OCI-LY7 (cell line): ENCODE data around the gene DENND2A.

Source experiments
- EZH2phosphoT487 ChIP-seq: fragments of 200-600 bp; sonication (generic); IDR thresholded peaks from 2 replicates; pipeline ENCODE4 v1.6.1; 2018; ENCODE audit warnings: low read depth, borderline replicate concordance, mild to moderate bottlenecking, mixed run types, antibody characterized with exemption, low read length, moderate library complexity, mixed read lengths
- TF ChIP-seq, protein P1 (sequence below): fragments of 200-600 bp; sonication (generic); conservative IDR thresholded peaks from 2 replicates; pipeline ENCODE4 v1.5.1; 2014; ENCODE audit warnings: mild to moderate bottlenecking, antibody characterized with exemption, low read length, moderate library complexity, mixed read lengths

DNA sequence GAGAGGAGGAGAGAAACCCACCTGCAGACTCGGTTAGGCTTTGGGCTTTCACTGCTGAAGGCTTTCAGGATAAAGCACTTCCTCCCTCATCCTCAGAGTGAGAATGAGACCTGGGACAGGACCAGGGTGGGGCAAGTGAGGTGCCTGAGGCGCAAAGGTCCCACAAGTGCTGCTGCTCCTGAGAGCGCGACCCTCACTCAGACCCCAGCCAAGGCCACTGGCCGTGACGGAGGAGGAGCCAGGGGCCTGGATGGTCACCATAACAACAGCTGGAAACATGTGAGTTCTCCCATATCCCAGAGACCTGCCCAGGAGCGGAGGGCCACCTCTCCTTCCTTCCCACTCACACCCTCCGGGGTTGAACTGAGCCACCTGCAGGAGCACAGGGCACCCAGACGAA is 114.4 kb downstream of the DENND2A start:
- TF ChIP-seq, protein P1, sequence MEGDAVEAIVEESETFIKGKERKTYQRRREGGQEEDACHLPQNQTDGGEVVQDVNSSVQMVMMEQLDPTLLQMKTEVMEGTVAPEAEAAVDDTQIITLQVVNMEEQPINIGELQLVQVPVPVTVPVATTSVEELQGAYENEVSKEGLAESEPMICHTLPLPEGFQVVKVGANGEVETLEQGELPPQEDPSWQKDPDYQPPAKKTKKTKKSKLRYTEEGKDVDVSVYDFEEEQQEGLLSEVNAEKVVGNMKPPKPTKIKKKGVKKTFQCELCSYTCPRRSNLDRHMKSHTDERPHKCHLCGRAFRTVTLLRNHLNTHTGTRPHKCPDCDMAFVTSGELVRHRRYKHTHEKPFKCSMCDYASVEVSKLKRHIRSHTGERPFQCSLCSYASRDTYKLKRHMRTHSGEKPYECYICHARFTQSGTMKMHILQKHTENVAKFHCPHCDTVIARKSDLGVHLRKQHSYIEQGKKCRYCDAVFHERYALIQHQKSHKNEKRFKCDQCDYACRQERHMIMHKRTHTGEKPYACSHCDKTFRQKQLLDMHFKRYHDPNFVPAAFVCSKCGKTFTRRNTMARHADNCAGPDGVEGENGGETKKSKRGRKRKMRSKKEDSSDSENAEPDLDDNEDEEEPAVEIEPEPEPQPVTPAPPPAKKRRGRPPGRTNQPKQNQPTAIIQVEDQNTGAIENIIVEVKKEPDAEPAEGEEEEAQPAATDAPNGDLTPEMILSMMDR = no peak
- no peak for TF ChIP-seq EZH2phosphoT487
